ENCODE data around the gene MCF2L. TPM values are rescaled to one million over a fixed set of nuclear protein-coding genes. Genes with fewer than 3 reads are reported as not detected.

MCF2L gene
- total RNA-seq, 2 experiments from 2014 or later, result 13.0 to 13.5 TPM

DNA sequence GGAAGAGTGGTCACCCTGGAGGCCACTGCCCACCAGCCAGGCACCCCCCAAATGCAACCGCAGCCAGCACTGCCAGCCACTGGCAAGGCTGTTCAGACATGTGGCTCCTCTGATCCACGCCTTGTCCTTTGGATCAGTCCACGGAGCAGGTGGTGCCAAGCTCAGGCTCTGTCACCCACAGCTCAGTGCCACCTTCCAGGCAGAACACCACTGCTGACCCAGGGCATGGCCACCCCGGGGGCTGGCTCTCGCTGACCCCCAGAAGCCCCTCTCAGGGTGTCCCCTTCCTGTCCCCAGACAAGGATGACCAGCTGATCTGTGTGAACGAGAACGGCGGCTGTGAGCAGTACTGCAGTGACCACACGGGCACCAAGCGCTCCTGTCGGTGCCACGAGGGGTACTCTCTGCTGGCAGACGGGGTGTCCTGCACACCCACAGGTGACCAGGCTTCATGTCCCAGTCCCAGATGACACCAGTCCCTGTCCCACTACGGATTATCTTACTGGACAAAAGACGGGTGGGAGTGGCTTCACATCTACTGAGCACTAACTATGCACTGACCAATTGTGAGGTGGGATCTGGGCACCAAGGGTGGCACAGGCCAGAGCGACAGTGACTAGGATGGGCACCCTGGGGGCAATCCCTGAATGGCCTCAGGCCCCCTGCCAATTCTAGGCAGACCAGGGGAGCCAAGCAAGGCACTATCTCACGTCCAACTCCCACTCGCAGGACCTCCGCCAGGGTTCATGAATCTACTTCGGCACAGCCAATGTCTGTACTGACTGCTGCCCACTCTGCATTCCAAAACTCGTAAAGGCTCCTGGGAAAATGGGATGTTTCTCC lies 146.6 kb downstream of the MCF2L start:
- DNase-seq, result no peak
- Mint-ChIP-seq H3K4me1 (ENCODE audit: low read depth) (no peaks in the 10 kb centered on the region), H3K4me3 (no peak overlapping the region), H3K27ac (no peak overlapping the region), H3K9me3 (no peaks in the 10 kb centered on the region), H3K27me3 (no peaks in the 10 kb centered on the region), H3K36me3 (ENCODE audit: low read depth) (no peaks in the 10 kb centered on the region)
- CTCF ChIA-PET, result no interaction called here
- TF ChIP-seq, protein P1, sequence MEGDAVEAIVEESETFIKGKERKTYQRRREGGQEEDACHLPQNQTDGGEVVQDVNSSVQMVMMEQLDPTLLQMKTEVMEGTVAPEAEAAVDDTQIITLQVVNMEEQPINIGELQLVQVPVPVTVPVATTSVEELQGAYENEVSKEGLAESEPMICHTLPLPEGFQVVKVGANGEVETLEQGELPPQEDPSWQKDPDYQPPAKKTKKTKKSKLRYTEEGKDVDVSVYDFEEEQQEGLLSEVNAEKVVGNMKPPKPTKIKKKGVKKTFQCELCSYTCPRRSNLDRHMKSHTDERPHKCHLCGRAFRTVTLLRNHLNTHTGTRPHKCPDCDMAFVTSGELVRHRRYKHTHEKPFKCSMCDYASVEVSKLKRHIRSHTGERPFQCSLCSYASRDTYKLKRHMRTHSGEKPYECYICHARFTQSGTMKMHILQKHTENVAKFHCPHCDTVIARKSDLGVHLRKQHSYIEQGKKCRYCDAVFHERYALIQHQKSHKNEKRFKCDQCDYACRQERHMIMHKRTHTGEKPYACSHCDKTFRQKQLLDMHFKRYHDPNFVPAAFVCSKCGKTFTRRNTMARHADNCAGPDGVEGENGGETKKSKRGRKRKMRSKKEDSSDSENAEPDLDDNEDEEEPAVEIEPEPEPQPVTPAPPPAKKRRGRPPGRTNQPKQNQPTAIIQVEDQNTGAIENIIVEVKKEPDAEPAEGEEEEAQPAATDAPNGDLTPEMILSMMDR (IDR thresholded peaks at IDR 0.05), result no peak
- Histone ChIP-seq H3K9me3 (ENCODE audit: control insufficient read depth in 1 of 2, insufficient read depth in 1 of 2, low read length in 2 of 2) (no peaks in the 10 kb centered on the region), H3K27ac (ENCODE audit: low read depth in 1 of 2, low read length in 2 of 2) (no peak overlapping the region), H3K4me1 (ENCODE audit: insufficient read depth, low read length) (peaks cover 14% of the 10 kb centered on the region), H3K27me3 (ENCODE audit: control insufficient read depth in 1 of 2, insufficient read depth in 2 of 2, low read length in 2 of 2) (peaks cover 4 to 6% of the 10 kb centered on the region in 2 experiments), H3K36me3 (ENCODE audit: insufficient read depth, low read length) (no peaks in the 10 kb centered on the region), H3K4me3 (ENCODE audit: low read length) (no peak overlapping the region)
- POLR2A ChIA-PET, result no interaction called here
- no peak for ATAC-seq (ENCODE audit: poor library complexity)
- intact Hi-C loops (cut with DNase I, micrococcal nuclease), result no loop called here

- intact Hi-C loops (cut with DNase I, micrococcal nuclease), result no loop called here
- Histone ChIP-seq H3K4me1 (ENCODE audit: insufficient read depth, low read length) (peaks cover 9% of the 10 kb centered on the region), H3K27ac (ENCODE audit: low read depth in 1 of 2, low read length in 2 of 2) (no peak overlapping the region), H3K4me3 (ENCODE audit: low read length) (no peak overlapping the region), H3K9me3 (ENCODE audit: control insufficient read depth in 1 of 2, insufficient read depth in 1 of 2, low read length in 2 of 2) (no peaks in the 10 kb centered on the region), H3K36me3 (ENCODE audit: insufficient read depth, low read length) (no peaks in the 10 kb centered on the region), H3K27me3 (ENCODE audit: control insufficient read depth in 1 of 2, insufficient read depth in 2 of 2, low read length in 2 of 2) (peaks cover 0 to 2% of the 10 kb centered on the region in 2 experiments)
- no peaks in the 10 kb centered on the region for H3K36me3 Mint-ChIP-seq (ENCODE audit: low read depth)
- DNase-seq (no peak), ATAC-seq (ENCODE audit: poor library complexity) (no peak)
- ChIA-PET POLR2A (no interaction called here), CTCF (no interaction called here)
- H3K4me1 Mint-ChIP-seq (ENCODE audit: low read depth), result no peaks in the 10 kb centered on the region
- H3K27ac Mint-ChIP-seq, result no peak overlapping the region
- H3K9me3 Mint-ChIP-seq, result no peaks in the 10 kb centered on the region
- no peaks in the 10 kb centered on the region for H3K27me3 Mint-ChIP-seq
- TF ChIP-seq, protein P1 (IDR thresholded peaks at IDR 0.05), result no peak
- no peak overlapping the region for H3K4me3 Mint-ChIP-seq
Measured at GRCh38 chr13:113116206-113116800, 147.3 kb downstream of the MCF2L start.

- no peak for DNase-seq
- ChIA-PET POLR2A (no interaction called here), CTCF (no interaction called here)
- no peaks in the 10 kb centered on the region for H3K36me3 ChIP-seq (ENCODE audit: insufficient read depth, low read length)
- intact Hi-C loops (cut with DNase I, micrococcal nuclease), result no loop called here
- TF ChIP-seq, protein P1 (IDR thresholded peaks at IDR 0.05), result no peak
- Mint-ChIP-seq H3K9me3 (no peaks in the 10 kb centered on the region), H3K36me3 (ENCODE audit: low read depth) (no peaks in the 10 kb centered on the region), H3K4me1 (ENCODE audit: low read depth) (no peaks in the 10 kb centered on the region), H3K4me3 (no peak overlapping the region), H3K27ac (no peak overlapping the region), H3K27me3 (no peaks in the 10 kb centered on the region)
- no peak overlapping the region for H3K4me3 ChIP-seq (ENCODE audit: low read length)
- peaks cover 9% of the 10 kb centered on the region for H3K4me1 ChIP-seq (ENCODE audit: insufficient read depth, low read length)
- H3K27ac ChIP-seq (ENCODE audit: low read depth in 1 of 2, low read length in 2 of 2), result no peak overlapping the region
- no peak for ATAC-seq (ENCODE audit: poor library complexity)
- H3K27me3 ChIP-seq (ENCODE audit: control insufficient read depth in 1 of 2, insufficient read depth in 2 of 2, low read length in 2 of 2), result peaks cover 0 to 2% of the 10 kb centered on the region in 2 experiments
- no peaks in the 10 kb centered on the region for H3K9me3 ChIP-seq (ENCODE audit: control insufficient read depth in 1 of 2, insufficient read depth in 1 of 2, low read length in 2 of 2)
Measured at GRCh38 chr13:113116871-113117271, 147.9 kb downstream of the MCF2L start.

All from CD4-positive, alpha-beta T cell (primary cell).